Transverse colon (tissue), 4 donors: ENCODE data around the gene TACO1.

Experiments
- CTCF ChIP-seq, 5 experiments: fragments of 200-600 bp in 3 of 5; fragments of 450-650 bp in 2 of 5; sonication (generic) in 3 of 5; IDR thresholded peaks; 1 replicate in 2 of 5; 2 replicates in 3 of 5; pipeline ENCODE4 v1.5.1; 2016 to 2017; ENCODE audit warnings: antibody characterized with exemption in 5 of 5, inconsistent platforms in 3 of 5, mild to moderate bottlenecking in 2 of 5, moderate library complexity in 1 of 5
- POLR2AphosphoS5 ChIP-seq, 3 donors: sonication (generic); formaldehyde crosslinking; IDR thresholded peaks; one replicate each; pipeline ENCODE4 v1.6.1; 2016; ENCODE audit warnings: antibody characterized with exemption in 3 of 3

- TF ChIP-seq CTCF (IDR thresholded peaks at IDR 0.05) (no peak), POLR2AphosphoS5 (IDR thresholded peaks at IDR 0.05) (no peak)
Observed at GRCh38 chr17:63609816-63610573, 9.3 kb downstream of the TACO1 start.
